GM19463 (cell line): ENCODE results near the gene ARMH2.

Source experiments
- ATAC-seq: cut with Tn5 transposase; IDR thresholded peaks from one replicate; pipeline ENCODE4 v1.9.1; 2021; ENCODE audit warnings: mild to moderate bottlenecking, moderate library complexity; ENCODE audit not compliant: unreplicated experiment

Gene ARMH2

GRCh38 chr6:24798740-24799540, at the start of gene ARMH2:
Gene ARMH2, minus strand, starts transcription at chr6:24798917. Its CDS starts 60 bp downstream, at chr6:24798857.
- no peak for ATAC-seq

- no peak for ATAC-seq
These were observed 49.7 kb upstream of the ARMH2 start for GRCh38 chr6:24848461-24848860.

- no peak for ATAC-seq
These were observed 48.7 kb upstream of the ARMH2 start for GRCh38 chr6:24847402-24847801.

GRCh38 chr6:24845578-24845977, 46.9 kb upstream of the ARMH2 start:
- no peak for ATAC-seq

GRCh38 chr6:24844903-24845302, 46.2 kb upstream of the ARMH2 start:
- no peak for ATAC-seq

GRCh38 chr6:24844061-24844460, 45.3 kb upstream of the ARMH2 start:
- ATAC-seq, result no peak

- no peak for ATAC-seq
These were observed 41.5 kb upstream of the ARMH2 start for GRCh38 chr6:24840187-24840586.

- ATAC-seq, result no peak
These were observed 40.3 kb upstream of the ARMH2 start for GRCh38 chr6:24838994-24839393.

GRCh38 chr6:24838081-24838480, 39.4 kb upstream of the ARMH2 start:
- no peak for ATAC-seq

- ATAC-seq, result no peak
These were observed 37.4 kb upstream of the ARMH2 start for GRCh38 chr6:24836109-24836508.

- no peak for ATAC-seq
These were observed 35.1 kb upstream of the ARMH2 start for GRCh38 chr6:24833711-24834386.

- ATAC-seq, result no peak
These were observed 34.1 kb upstream of the ARMH2 start for GRCh38 chr6:24832794-24833193.

GRCh38 chr6:24831771-24832716, 33.3 kb upstream of the ARMH2 start:
- ATAC-seq, result no peak

- ATAC-seq, result no peak
These were observed 30.9 kb upstream of the ARMH2 start for GRCh38 chr6:24829657-24830056.

GRCh38 chr6:24827970-24828369, 29.3 kb upstream of the ARMH2 start:
- ATAC-seq, result no peak

GRCh38 chr6:24827162-24827561, 28.4 kb upstream of the ARMH2 start:
- ATAC-seq, result no peak

- ATAC-seq, result no peak
These were observed 26.5 kb upstream of the ARMH2 start for GRCh38 chr6:24825130-24825630.

- no peak for ATAC-seq
These were observed 25.6 kb upstream of the ARMH2 start for GRCh38 chr6:24824142-24824938.

- no peak for ATAC-seq
These were observed 24.5 kb upstream of the ARMH2 start for GRCh38 chr6:24823185-24823584.

- ATAC-seq, result no peak
These were observed 24.0 kb upstream of the ARMH2 start for GRCh38 chr6:24822696-24823095.
